K562 (cell line): Measurements from ENCODE around the gene EGLN3. TPM values are rescaled to one million over a fixed set of nuclear protein-coding genes. Genes with fewer than 3 reads are reported as not detected.

ENCODE experiments used
- ATAC-seq: fragments of 200-7000 bp; cut with Tn5 transposase; 3 replicates; pipeline ENCODE4 v1.9.1; 2020; ENCODE audit warnings: moderate library complexity
- BruUV-seq: library from RNA; stranded (reverse); fragments of 400-500 nt; replicated peaks from 2 replicates; lab custom pipeline; 2021; lab: Mats Ljungman, UMichigan
- CTCF ChIA-PET: fragments of 300-600 bp; formaldehyde crosslinking; extraction: SDS; loops from one replicate; lab custom pipeline; 2021; ENCODE audit warnings: low intra/inter-chr PET ratio; lab: Yijun Ruan, JAX
- POLR2A ChIA-PET: fragments of 300-600, 350-650 bp; sonication (Branson Sonifier 250); formaldehyde crosslinking; extraction: SDS; loops from one replicate; lab custom pipeline; 2021; ENCODE audit warnings: antibody characterized with exemption, inconsistent platforms; lab: Yijun Ruan, JAX
- DNase-seq, 4 experiments: peaks; one replicate each; pipeline versions ENCODE4 v3.0.0 to v3.0.0-alpha.2; 2011 to 2018; ENCODE audit warnings: low spot score in 3 of 4, mixed read lengths in 3 of 4; ENCODE audit errors: extremely low read depth in 1 of 4
- FAIRE-seq: peaks from 2 replicates; lab custom pipeline; 2011; peaks lifted over from hg19 to GRCh38; lab: Jason Lieb, UNC
- H2AFZ ChIP-seq: 2 replicates; pipeline ENCODE4 v1.6.0; 2011; ENCODE audit warnings: low read depth, low read length, control low read depth, inconsistent platforms
- H3K27ac ChIP-seq: fragments of 200-600 bp; 3 replicates; pipeline ENCODE4 v1.8.0; 2011; ENCODE audit warnings: low read depth, mild to moderate bottlenecking, control low read depth, inconsistent platforms, low read length, moderate library complexity, mixed read lengths; ENCODE audit errors: extremely low read depth
- H3K27me3 ChIP-seq, 2 experiments: fragments of 300-600 bp in 1 of 2; 2 replicates in 1 of 2; 3 replicates in 1 of 2; pipeline versions ENCODE4 v1.6.0 to v1.8.0; 2011; ENCODE audit warnings: inconsistent platforms in 2 of 2, low read length in 2 of 2, mild to moderate bottlenecking in 1 of 2, mixed read lengths in 1 of 2, moderate library complexity in 1 of 2; ENCODE audit not compliant: control insufficient read depth in 2 of 2, insufficient read depth in 2 of 2
- H3K36me3 ChIP-seq: fragments of 300-600 bp; 3 replicates; pipeline ENCODE4 v1.8.0; 2011; ENCODE audit warnings: mild to moderate bottlenecking, low read length, inconsistent platforms; ENCODE audit not compliant: control insufficient read depth, insufficient read depth
- H3K4me1 ChIP-seq, 2 experiments: fragments of 200-600 bp in 1 of 2; replicated peaks in 1 of 2; 2 replicates in 1 of 2; 3 replicates in 1 of 2; pipeline versions ENCODE4 v1.5.1 to v1.8.0; 2011; ENCODE audit warnings: inconsistent platforms in 2 of 2, low read length in 2 of 2, mild to moderate bottlenecking in 1 of 2, mixed read lengths in 1 of 2, moderate library complexity in 1 of 2; ENCODE audit not compliant: control insufficient read depth in 2 of 2, insufficient read depth in 2 of 2
- H3K4me2 ChIP-seq: 2 replicates; pipeline ENCODE4 v1.6.1; 2011; ENCODE audit warnings: low read length, control low read depth, inconsistent platforms, mixed read lengths; ENCODE audit not compliant: insufficient read depth
- H3K4me3 ChIP-seq: fragments of 200-600 bp; sonication (generic), shearing (Covaris generic); 2 replicates; pipeline ENCODE4 v1.5.1; 2016; ENCODE audit warnings: control low read depth, inconsistent platforms
- H3K79me2 ChIP-seq: fragments of 200-600 bp; 3 replicates; pipeline ENCODE4 v1.8.0; 2011; ENCODE audit warnings: low read length, inconsistent platforms; ENCODE audit not compliant: control insufficient read depth, insufficient read depth
- H3K9ac ChIP-seq, 2 experiments: 2 replicates each; pipeline versions ENCODE4 v1.6.0 to v1.6.1; 2011; ENCODE audit warnings: low read depth in 2 of 2, low read length in 2 of 2, control low read depth in 1 of 2, inconsistent platforms in 1 of 2, mild to moderate bottlenecking in 1 of 2, mixed read lengths in 1 of 2; ENCODE audit not compliant: insufficient read depth in 1 of 2
- H3K9me1 ChIP-seq: one replicate; pipeline ENCODE4 v1.6.0; 2011; ENCODE audit warnings: inconsistent platforms, mild to moderate bottlenecking, low read length, moderate library complexity; ENCODE audit not compliant: control insufficient read depth, insufficient read depth
- H3K9me3 ChIP-seq: replicated peaks from 2 replicates; pipeline ENCODE4 v1.5.1; 2011; ENCODE audit warnings: low read depth, low read length, inconsistent platforms; ENCODE audit not compliant: control insufficient read depth, insufficient read depth
- H4K20me1 ChIP-seq: replicated peaks from 2 replicates; pipeline ENCODE4 v1.6.1; 2011; ENCODE audit warnings: low read length, inconsistent platforms, mixed read lengths; ENCODE audit not compliant: control insufficient read depth, insufficient read depth
- ARHGAP35 ChIP-seq: fragments of 450-650 bp; IDR thresholded peaks from 2 replicates; pipeline ENCODE4 v1.6.1; 2018; ENCODE audit not compliant: partially characterized antibody
- ID3 ChIP-seq, 2 experiments: fragments of 250-450 bp in 1 of 2; fragments of 450-650 bp in 1 of 2; sonication (Bioruptor Pico) in 1 of 2; IDR thresholded peaks; 2 replicates each; pipeline versions ENCODE4 v1.6.1 to v1.8.0; 2016 to 2021; ENCODE audit warnings: mild to moderate bottlenecking in 2 of 2, moderate library complexity in 2 of 2, missing compliant biosample characterization in 1 of 2, missing genetic modification characterization in 1 of 2
- PCBP2 ChIP-seq: fragments of 200-400 bp; formaldehyde crosslinking; IDR thresholded peaks from 2 replicates; pipeline ENCODE4 v1.6.1; 2018; ENCODE audit warnings: low read length, low read depth, mild to moderate bottlenecking, moderate library complexity; ENCODE audit not compliant: poor library complexity, severe bottlenecking
- WGBS: fragments of 100-300 bp; shearing (Covaris generic); methylation state at CpG from one replicate; pipeline ENCODE4 v1.1.6; 2016; ENCODE audit warnings: low coverage, mixed read lengths; ENCODE audit not compliant: insufficient coverage; ENCODE audit errors: missing lambda C conversion rate; 5-methylcytosine and 5-hydroxymethylcytosine counted together
- in situ Hi-C: fragments of 300-500 bp; cut with MboI; formaldehyde crosslinking; loops from 4 replicates; pipeline ENCODE4 v1.15.0; 2018; ENCODE audit warnings: inconsistent platforms, mixed read lengths
- intact Hi-C: fragments of 100-400 bp; cut with micrococcal nuclease; formaldehyde crosslinking; loops from 2 replicates; pipeline ENCODE4 v1.14.2; 2022
- polyA plus RNA-seq, 8 experiments: library from polyadenylated mRNA; depleted of rRNA in 4 of 8; stranded (reverse) in 5 of 8; unstranded in 3 of 8; fragments of >200 nt; fragmentation: Nextera tagmentation in 2 of 8; fragmentation: Illumina TruSeq in 1 of 8; extraction: Ambion mirVana in 2 of 8; extraction: Trizol in 1 of 8; gene quantifications; 2 replicates each; pipeline versions ENCODE4 v1.2.1 to v1.2.3, GENCODE V29; 2011 to 2014; ENCODE audit warnings: inconsistent platforms in 1 of 8, missing spikeins in 1 of 8
- total RNA-seq, 7 experiments: library from RNA; depleted of rRNA in 6 of 7; stranded (reverse); fragments of >200 nt in 6 of 7; fragmentation: Illumina TruSeq in 2 of 7; extraction: Trizol in 2 of 7; gene quantifications; 2 replicates each; pipeline versions ENCODE4 v1.2.1 to v1.2.3, GENCODE V29; 2011 to 2021; ENCODE audit warnings: low replicate concordance in 1 of 7
- TF ChIP-seq, protein P1 (sequence below): fragments of 450-650 bp; IDR thresholded peaks from 2 replicates; pipeline ENCODE4 v1.6.1; 2016; ENCODE audit warnings: missing biosample characterization, missing genetic modification characterization
- TF ChIP-seq, protein P2 (sequence below): sonication (generic); formaldehyde crosslinking; IDR thresholded peaks from 2 replicates; pipeline ENCODE4 v1.8.0; 2023; ENCODE audit warnings: missing genetic modification reagents, mild to moderate bottlenecking, borderline replicate concordance

The EGLN3 gene
- total and polyA plus RNA-seq, 9 of the 15 experiments (the other 6 are each of a cell fraction or from before 2014, with no cell fraction given) = 2.5 to 87.6 (median 5.8) TPM

DNA sequence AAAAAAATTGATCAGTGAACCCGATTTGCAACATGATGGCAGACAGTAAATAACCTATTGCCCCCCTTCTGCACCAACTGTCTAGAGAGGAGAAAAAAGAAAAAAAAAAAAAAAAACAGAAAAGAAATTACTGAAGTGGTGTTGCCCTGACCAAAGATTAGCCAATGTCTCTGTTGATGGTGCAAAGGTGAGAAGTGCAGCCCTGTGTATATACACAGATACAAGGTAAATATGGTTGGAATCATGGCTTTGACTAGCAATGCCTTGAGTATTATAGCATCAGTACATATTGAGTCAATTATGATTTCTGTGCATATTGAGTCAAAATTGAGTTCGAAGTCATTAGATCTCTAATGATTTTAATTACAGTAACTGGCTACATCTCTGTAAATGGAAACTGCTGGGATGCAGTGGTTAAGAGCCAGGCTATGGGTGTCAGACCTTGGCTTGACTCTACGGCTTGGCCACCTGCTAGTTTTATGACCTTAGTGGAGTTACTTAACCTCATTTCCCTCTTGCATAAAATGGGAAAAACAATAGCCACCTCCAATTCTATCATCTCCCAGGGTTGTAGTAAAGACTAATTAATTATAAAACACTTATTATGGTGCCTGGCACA is 51.0 kb downstream of the EGLN3 start:
- no TSS peak for BruUV-seq
- H3K9me3 ChIP-seq = peaks cover 4% of the 10 kb centered on the region; the same call in 1 of the 2 replicates
- no peaks in the 10 kb centered on the region for H3K9me1 ChIP-seq
- POLR2A ChIA-PET = no interaction called here
- in situ Hi-C loops = no loop called here
- no peaks in the 10 kb centered on the region for H3K36me3 ChIP-seq
- WGBS = 45% methylated on average over 3 of the region's 3 CpGs
- H2AFZ ChIP-seq = no peak overlapping the region
- intact Hi-C loops = no loop called here
- peaks cover 5 to 12% of the 10 kb centered on the region in 2 experiments; a peak in 4 of 5 replicates for H3K4me1 ChIP-seq
- DNase-seq = no peak
- no peak for TF ChIP-seq ARHGAP35
- TF ChIP-seq, protein P1, sequence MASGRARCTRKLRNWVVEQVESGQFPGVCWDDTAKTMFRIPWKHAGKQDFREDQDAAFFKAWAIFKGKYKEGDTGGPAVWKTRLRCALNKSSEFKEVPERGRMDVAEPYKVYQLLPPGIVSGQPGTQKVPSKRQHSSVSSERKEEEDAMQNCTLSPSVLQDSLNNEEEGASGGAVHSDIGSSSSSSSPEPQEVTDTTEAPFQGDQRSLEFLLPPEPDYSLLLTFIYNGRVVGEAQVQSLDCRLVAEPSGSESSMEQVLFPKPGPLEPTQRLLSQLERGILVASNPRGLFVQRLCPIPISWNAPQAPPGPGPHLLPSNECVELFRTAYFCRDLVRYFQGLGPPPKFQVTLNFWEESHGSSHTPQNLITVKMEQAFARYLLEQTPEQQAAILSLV (tag) = no peak
- H3K79me2 ChIP-seq = no peaks in the 10 kb centered on the region
- FAIRE-seq = no peak
- H3K27me3 ChIP-seq = no peaks in the 10 kb centered on the region
- H3K4me3 ChIP-seq = no peak overlapping the region
- H3K4me2 ChIP-seq = no peak overlapping the region
- no peak overlapping the region for H3K9ac ChIP-seq
- H3K27ac ChIP-seq = no peak overlapping the region
- CTCF ChIA-PET = no interaction called here
- ATAC-seq = no peak
- no peaks in the 10 kb centered on the region for H4K20me1 ChIP-seq

DNA sequence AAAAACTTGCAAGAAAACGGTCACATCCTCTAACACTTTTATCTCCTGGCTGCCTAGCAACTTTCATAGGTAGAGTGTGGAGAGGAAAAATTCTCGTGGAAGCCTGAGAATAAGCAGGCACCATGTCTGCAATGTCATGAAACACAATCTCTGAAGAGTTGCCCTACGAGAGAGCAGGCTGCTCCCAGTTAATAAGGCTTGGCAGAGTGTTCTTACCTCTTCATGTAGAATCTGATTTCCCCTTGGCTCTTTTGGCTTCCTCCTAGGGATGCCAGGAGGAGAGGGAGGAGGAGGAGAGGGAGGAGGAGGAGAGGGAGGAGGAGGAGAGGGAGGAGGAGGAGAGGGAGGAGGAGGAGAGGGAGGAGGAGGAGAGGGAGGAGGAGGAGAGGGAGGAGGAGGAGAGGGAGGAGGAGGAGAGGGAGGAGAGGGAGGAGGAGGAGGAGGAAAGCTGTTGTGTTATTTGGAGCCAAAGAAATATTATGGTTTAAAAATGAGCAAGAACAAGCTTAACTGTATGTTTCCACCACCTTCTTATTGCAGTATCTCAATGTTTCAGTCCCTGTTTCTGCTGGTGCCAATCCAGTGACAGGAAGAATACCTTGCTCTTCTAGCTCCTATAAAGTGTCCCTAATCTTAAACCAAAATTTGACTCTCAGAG is 52.9 kb downstream of the EGLN3 start:
- no peak overlapping the region for H2AFZ ChIP-seq
- no peak for DNase-seq
- H3K4me2 ChIP-seq = no peak overlapping the region
- 18% methylated on average over 3 of the region's 3 CpGs for WGBS
- peaks cover 4% of the 10 kb centered on the region; the same call in 1 of the 2 replicates for H3K9me3 ChIP-seq
- ATAC-seq = no peak
- no peak overlapping the region for H3K27ac ChIP-seq
- H3K79me2 ChIP-seq = no peaks in the 10 kb centered on the region
- H4K20me1 ChIP-seq = no peaks in the 10 kb centered on the region
- no peaks in the 10 kb centered on the region for H3K36me3 ChIP-seq
- no peaks in the 10 kb centered on the region for H3K9me1 ChIP-seq
- peaks cover 5 to 7% of the 10 kb centered on the region in 2 experiments; a peak in 4 of 5 replicates for H3K4me1 ChIP-seq
- H3K4me3 ChIP-seq = no peak overlapping the region
- in situ Hi-C loops = no loop called here
- H3K9ac ChIP-seq = no peak overlapping the region
- ChIA-PET CTCF (no interaction called here), POLR2A (interaction anchor here (1.1 kb wide), 1 partner anchor 12 kb away, joined by 3 read pairs; no protein-coding TSS in a partner anchor)
- FAIRE-seq = no peak
- no peaks in the 10 kb centered on the region for H3K27me3 ChIP-seq
- no TSS peak for BruUV-seq
- intact Hi-C loops = no loop called here
- TF ChIP-seq ID3 (CRISPR knock-in tag; IDR thresholded peaks at IDR 0.05) = no peak
- no peak for TF ChIP-seq ID3 (tag; IDR thresholded peaks at IDR 0.05)
- TF ChIP-seq, protein P2, sequence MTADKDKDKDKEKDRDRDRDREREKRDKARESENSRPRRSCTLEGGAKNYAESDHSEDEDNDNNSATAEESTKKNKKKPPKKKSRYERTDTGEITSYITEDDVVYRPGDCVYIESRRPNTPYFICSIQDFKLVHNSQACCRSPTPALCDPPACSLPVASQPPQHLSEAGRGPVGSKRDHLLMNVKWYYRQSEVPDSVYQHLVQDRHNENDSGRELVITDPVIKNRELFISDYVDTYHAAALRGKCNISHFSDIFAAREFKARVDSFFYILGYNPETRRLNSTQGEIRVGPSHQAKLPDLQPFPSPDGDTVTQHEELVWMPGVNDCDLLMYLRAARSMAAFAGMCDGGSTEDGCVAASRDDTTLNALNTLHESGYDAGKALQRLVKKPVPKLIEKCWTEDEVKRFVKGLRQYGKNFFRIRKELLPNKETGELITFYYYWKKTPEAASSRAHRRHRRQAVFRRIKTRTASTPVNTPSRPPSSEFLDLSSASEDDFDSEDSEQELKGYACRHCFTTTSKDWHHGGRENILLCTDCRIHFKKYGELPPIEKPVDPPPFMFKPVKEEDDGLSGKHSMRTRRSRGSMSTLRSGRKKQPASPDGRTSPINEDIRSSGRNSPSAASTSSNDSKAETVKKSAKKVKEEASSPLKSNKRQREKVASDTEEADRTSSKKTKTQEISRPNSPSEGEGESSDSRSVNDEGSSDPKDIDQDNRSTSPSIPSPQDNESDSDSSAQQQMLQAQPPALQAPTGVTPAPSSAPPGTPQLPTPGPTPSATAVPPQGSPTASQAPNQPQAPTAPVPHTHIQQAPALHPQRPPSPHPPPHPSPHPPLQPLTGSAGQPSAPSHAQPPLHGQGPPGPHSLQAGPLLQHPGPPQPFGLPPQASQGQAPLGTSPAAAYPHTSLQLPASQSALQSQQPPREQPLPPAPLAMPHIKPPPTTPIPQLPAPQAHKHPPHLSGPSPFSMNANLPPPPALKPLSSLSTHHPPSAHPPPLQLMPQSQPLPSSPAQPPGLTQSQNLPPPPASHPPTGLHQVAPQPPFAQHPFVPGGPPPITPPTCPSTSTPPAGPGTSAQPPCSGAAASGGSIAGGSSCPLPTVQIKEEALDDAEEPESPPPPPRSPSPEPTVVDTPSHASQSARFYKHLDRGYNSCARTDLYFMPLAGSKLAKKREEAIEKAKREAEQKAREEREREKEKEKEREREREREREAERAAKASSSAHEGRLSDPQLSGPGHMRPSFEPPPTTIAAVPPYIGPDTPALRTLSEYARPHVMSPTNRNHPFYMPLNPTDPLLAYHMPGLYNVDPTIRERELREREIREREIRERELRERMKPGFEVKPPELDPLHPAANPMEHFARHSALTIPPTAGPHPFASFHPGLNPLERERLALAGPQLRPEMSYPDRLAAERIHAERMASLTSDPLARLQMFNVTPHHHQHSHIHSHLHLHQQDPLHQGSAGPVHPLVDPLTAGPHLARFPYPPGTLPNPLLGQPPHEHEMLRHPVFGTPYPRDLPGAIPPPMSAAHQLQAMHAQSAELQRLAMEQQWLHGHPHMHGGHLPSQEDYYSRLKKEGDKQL (CRISPR knock-in tag) = no peak
- peak; percentile 61 for TF ChIP-seq PCBP2
